Cortex of kidney (tissue), 1 donor: ENCODE results near the gene PGAM1.
"Not testable (repeated sequence)": the region's sequence is repeated elsewhere in the genome, so short reads cannot be mapped to it uniquely, and the experiment has no call there.

Source experiments
- DNase-seq: peaks from one replicate; lab custom pipeline; 2025; lab: John Stamatoyannopoulos, UW

The PGAM1 gene

DNA sequence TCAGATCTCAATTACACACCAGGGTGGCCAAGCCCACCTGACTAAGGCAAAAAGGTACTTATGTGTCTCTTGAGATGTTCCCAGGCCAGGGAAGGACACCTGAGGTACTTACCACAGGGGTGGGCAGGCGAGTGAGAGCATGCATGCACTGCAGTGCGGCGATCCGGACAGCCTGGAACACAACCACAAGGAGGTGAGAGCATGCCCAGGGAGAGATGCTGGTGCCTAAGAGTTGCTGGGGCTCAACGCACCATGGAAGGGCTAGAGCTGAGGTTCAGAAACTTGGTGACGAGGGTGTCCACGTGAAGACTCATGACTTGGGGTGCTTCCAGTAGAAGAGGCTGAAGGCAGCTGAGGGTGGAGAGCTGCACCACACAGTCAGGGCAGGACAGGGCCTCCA is 33.1 kb downstream of the PGAM1 start:
- DNase-seq: no peak

DNA sequence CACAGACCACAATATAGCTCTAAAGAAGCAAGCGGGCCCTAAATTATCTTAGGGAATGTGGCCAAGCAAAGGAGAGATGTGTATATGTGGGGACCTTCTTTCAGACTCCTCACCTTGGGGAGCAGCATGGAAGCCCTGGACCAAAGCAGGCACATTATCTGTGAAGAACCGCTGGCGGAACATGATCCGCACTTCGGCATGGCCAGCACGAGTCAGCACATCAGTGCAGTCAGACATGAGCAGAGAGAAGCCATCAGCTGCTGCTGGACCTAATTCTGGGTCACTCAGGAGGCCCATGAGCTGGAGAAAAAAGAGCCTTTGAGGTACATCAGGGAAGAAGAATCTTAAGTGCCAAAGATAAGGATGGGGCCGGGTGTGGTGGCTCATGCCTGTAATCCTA is 33.9 kb downstream of the PGAM1 start:
- DNase-seq: no peak

DNA sequence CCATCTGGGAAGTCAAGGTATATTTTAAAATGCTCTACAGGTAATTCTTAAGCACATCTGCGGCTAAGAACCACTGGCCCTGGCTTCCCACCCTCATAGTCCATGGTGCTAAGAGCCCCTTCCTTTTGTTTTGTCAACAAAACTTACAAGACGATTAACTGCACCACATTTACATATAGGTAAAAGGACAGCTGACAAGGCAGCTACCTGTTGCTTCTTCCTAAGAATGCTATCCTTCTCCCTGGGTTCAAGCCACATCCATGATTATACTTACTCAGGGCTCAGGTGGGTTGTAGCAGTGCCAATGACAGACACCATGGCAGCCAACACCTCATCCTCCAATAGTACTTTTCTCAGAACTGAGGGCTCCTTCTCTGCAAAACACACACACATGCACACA is 36.3 kb downstream of the PGAM1 start:
- DNase-seq: no peak

GRCh38 chr10:97463363-97464132 is 37.6 kb downstream of the PGAM1 start:
- no peak for DNase-seq

DNA sequence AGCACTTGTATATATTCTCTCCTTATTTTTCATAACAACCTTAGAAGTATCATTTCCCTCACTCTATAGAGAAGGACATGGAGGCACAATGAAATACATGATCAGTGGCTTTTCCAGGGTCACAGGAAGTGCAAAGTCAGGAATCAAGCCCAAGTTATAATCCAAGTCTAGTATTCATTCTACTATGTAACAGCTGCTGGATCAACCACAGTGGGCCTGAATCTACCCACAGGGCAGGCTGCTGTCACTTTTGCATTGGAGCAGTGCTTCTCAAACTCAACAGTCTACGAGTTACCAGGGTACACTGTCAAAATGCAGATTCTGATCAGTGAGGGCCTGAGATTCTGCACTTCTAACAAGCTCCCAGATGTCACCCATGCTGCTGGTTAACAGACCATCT is 38.2 kb downstream of the PGAM1 start:
- DNase-seq: no peak

- DNase-seq: no peak
These were observed 40.0 kb downstream of the PGAM1 start for GRCh38 chr10:97465982-97466381.

- no peak for DNase-seq
These were observed 40.8 kb downstream of the PGAM1 start for GRCh38 chr10:97466755-97467154.

GRCh38 chr10:97468162-97468561 is 42.2 kb downstream of the PGAM1 start:
- DNase-seq: no peak

GRCh38 chr10:97468781-97469180 is 42.8 kb downstream of the PGAM1 start:
- not testable (repeated sequence) for DNase-seq

DNA sequence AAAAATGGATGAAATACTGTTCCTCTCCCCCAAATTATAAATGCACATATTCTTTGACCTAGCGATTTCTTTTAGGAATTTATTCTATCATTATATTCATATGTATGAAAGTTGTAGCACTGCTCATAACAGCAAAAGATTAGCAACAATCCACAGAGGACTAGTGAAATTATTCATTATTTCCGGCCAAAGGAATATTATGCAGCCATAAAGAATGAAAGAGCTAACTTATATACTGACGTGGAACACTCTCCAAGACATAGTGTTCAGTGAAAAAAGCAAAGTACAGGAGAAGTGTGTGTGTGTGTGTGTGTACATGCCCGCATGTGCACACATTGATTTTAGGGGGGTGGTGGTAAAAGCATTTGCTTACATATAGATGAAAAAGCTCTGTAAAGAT is 48.9 kb downstream of the PGAM1 start:
- no peak for DNase-seq

GRCh38 chr10:97475936-97476594 is 50.1 kb downstream of the PGAM1 start:
- no peak for DNase-seq

DNA sequence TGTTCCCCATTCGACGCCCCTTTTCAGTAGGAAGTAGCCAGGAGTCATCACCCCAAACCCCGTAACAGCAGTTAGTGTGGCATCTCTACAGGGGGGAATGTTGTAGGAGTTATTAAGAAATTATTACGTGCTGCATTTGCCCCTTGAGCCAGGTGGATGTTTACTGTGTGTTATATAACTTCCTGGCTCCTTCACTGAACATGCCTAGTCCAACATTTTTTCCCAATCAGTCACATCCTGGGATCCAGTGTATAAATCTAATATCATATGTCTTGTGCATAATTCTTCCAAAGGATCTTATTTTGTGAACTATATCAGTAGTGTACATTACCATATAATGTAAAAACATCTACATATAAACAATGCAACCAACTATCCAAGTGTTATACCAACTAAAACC is 53.4 kb downstream of the PGAM1 start:
- not testable (repeated sequence) for DNase-seq

DNA sequence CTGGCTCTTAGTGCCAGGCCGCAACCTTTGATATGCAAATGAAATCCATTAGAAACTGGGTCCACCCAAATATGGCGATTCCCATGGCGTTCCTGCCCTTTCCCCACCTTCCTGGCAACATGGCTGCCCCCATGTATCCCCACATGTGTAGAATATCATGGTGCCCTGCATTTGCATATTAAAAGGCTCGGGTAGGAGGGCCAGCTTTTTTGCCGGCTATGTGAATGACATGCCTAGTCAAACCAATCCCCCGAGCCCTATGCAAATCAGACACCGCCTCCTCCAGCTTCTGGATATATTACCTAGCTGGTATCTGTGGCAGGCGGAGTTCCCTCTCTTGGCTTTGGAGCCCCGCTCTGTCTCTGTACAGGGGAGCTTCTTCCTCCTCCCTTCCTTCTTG is 53.9 kb downstream of the PGAM1 start:
- DNase-seq: no peak

DNA sequence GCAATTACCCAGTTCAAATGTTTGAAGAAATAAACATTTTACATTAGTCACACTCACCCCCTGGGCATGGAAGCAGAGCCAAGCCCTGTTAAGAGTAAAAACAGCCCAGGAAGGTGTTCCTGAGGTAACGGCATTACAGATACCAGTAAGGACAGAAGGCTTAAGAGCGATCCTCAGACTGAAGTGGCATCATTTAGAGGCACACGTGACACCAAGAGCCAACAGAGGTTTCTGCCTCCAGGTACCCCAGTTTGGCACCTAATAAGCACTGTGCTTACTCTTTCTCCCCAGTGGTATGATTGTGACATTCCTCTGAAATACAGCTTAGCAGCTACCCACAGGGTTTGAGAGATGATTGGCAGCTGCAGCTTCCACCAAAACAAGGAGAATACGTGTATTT is 55.1 kb downstream of the PGAM1 start:
- DNase-seq: no peak

DNA sequence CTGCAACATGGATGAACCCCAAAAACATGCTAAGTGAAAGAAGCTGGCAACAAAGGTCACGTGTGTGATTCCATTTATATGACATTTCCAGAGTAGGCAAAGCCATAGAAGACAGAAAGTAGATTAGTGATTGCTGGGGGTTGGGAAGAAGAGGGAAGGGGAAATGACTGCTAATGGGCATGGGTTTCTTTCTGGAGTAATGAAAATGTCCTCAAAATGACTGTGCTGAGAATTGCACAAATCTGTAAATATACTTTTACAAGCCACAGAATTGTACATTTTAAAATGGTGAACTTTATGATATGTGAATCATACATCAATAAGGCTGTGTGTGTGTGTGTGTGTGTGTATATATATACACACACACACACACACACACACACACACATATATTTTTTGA is 56.4 kb downstream of the PGAM1 start:
- no peak for DNase-seq
